Spleen (tissue), 11 donors: ENCODE results near the gene KLHL18. TPM values are rescaled to one million over a fixed set of nuclear protein-coding genes. Genes with fewer than 3 reads are reported as not detected.

Experiments used
- DNase-seq: peaks from one replicate; pipeline ENCODE4 v3.0.0-alpha.2; 2020
- H3K27ac ChIP-seq, 8 donors: fragments of 200-600 bp; sonication (generic) in 7 of 8; 1 replicate in 4 of 8; 2 replicates in 4 of 8; pipeline versions ENCODE4 v1.5.0 to v1.8.0; 2016 to 2021; ENCODE audit warnings: inconsistent platforms in 4 of 8, mild to moderate bottlenecking in 4 of 8, moderate library complexity in 1 of 8
- H3K27me3 ChIP-seq, 7 donors: fragments of 200-600 bp; sonication (generic) in 6 of 7; replicated peaks in 1 of 7; 1 replicate in 4 of 7; 2 replicates in 3 of 7; pipeline versions ENCODE4 v1.5.0 to v1.8.0; 2016 to 2021; ENCODE audit warnings: inconsistent platforms in 3 of 7, mild to moderate bottlenecking in 1 of 7
- H3K36me3 ChIP-seq, 6 donors: fragments of 200-600 bp; sonication (generic) in 5 of 6; 1 replicate in 4 of 6; 2 replicates in 2 of 6; pipeline versions ENCODE4 v1.5.0 to v1.8.0; 2016 to 2021; ENCODE audit warnings: inconsistent platforms in 2 of 6
- H3K4me1 ChIP-seq, 6 donors: fragments of 200-600 bp; sonication (generic) in 5 of 6; 1 replicate in 3 of 6; 2 replicates in 3 of 6; pipeline versions ENCODE4 v1.5.0 to v1.8.0; 2016 to 2021; ENCODE audit warnings: inconsistent platforms in 3 of 6
- H3K4me3 ChIP-seq, 8 donors: fragments of 200-600 bp; sonication (generic) in 7 of 8; 1 replicate in 4 of 8; 2 replicates in 4 of 8; pipeline versions ENCODE4 v1.5.0 to v1.8.0; 2016 to 2021; ENCODE audit warnings: inconsistent platforms in 4 of 8, mild to moderate bottlenecking in 4 of 8, moderate library complexity in 2 of 8
- H3K9me3 ChIP-seq, 8 donors: fragments of 200-600 bp; sonication (generic) in 7 of 8; 1 replicate in 4 of 8; 2 replicates in 4 of 8; pipeline versions ENCODE4 v1.5.0 to v1.8.0; 2016 to 2021; ENCODE audit warnings: inconsistent platforms in 4 of 8
- POLR2A ChIP-seq, 3 donors: fragments of 450-650 bp; IDR thresholded peaks; one replicate each; pipeline ENCODE4 v1.5.1; 2017; ENCODE audit warnings: antibody characterized with exemption in 3 of 3, mild to moderate bottlenecking in 1 of 3
- POLR2AphosphoS5 ChIP-seq, 3 donors: sonication (generic); formaldehyde crosslinking; IDR thresholded peaks; one replicate each; pipeline ENCODE4 v1.5.1; 2017; ENCODE audit warnings: antibody characterized with exemption in 3 of 3
- WGBS, 5 donors: extraction: QIAGEN DNeasy Blood & Tissue Kit in 3 of 5; methylation state at CpG; one replicate each; pipeline versions ENCODE4 v1.1.5 to v1.1.7; 2013 to 2018; 5-methylcytosine and 5-hydroxymethylcytosine counted together
- intact Hi-C: fragments of 100-400 bp; cut with DNase I; formaldehyde crosslinking; loops from one replicate; pipeline ENCODE4 v1.15.0; 2023; ENCODE audit warnings: low total_unique reads
- polyA plus RNA-seq, 3 donors: library from polyadenylated mRNA; stranded (reverse); fragments of 200-250 nt; gene quantifications; one replicate each; pipeline ENCODE4 v1.2.1, GENCODE V29; 2013
- total RNA-seq, 7 donors: library from RNA; depleted of rRNA in 3 of 7; stranded (reverse); fragments of >200 nt in 3 of 7; fragmentation: NEBNext Ultra II Directional in 4 of 7; extraction: Animal tissue kit (Norgen Biotek cat#: 25700) in 4 of 7; gene quantifications; one replicate each; pipeline versions ENCODE4 v1.1.0 to v1.2.1, GENCODE V29; 2016 to 2021
- TF ChIP-seq, protein P1 (sequence below), 11 experiments: fragments of 200-600 bp in 7 of 11; fragments of 450-650 bp in 4 of 11; sonication (generic) in 4 of 11; IDR thresholded peaks in 8 of 11; conservative IDR thresholded peaks in 3 of 11; 1 replicate in 7 of 11; 2 replicates in 4 of 11; pipeline versions ENCODE4 v1.4.0 to v1.8.0; 2016 to 2021; ENCODE audit warnings: antibody characterized with exemption in 11 of 11, inconsistent platforms in 4 of 11, mild to moderate bottlenecking in 1 of 11
- donor health status: healthy with polysubstance abuse.
- donor health status: DM: no; HTN: no; CAD: no; lungs with moderate emphysema.
- donor health status: DM: no; HTN: no; CAD: no.
- donor health status: Bipolar disorder and iron deficiency.
- donor health status: healthy.
- donor health status: DM: no; HTN: no; CAD: no.
- donor health status: DM: yes; HTN: yes; CAD: no.

Gene KLHL18
- total and polyA plus RNA-seq, 10 donors: 19.2 to 44.6 (median 29.7) TPM

DNA sequence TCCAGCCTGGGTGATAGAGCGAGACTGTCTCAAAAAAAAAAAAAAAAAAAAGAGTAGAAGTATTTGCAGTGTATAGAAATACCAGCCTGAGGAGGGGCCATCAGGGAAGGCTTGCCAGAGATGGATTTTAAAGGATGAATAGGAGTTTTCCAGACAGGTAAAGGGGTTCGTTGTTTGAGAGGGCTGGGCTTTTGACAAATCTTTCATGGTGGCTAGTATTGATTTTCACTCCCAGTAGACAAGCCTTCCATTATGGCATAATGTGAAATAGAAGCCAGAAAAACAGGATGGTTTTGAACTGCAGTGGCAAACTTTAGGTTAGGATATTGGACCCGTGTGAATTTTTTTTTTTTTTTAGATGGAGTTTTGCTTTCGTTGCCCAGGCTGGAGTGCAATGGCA, 101.7 kb downstream of the KLHL18 start:
- no peak for TF ChIP-seq POLR2A (IDR thresholded peaks at IDR 0.05)
- TF ChIP-seq POLR2AphosphoS5 (IDR thresholded peaks at IDR 0.05): no peak
- TF ChIP-seq, protein P1, sequence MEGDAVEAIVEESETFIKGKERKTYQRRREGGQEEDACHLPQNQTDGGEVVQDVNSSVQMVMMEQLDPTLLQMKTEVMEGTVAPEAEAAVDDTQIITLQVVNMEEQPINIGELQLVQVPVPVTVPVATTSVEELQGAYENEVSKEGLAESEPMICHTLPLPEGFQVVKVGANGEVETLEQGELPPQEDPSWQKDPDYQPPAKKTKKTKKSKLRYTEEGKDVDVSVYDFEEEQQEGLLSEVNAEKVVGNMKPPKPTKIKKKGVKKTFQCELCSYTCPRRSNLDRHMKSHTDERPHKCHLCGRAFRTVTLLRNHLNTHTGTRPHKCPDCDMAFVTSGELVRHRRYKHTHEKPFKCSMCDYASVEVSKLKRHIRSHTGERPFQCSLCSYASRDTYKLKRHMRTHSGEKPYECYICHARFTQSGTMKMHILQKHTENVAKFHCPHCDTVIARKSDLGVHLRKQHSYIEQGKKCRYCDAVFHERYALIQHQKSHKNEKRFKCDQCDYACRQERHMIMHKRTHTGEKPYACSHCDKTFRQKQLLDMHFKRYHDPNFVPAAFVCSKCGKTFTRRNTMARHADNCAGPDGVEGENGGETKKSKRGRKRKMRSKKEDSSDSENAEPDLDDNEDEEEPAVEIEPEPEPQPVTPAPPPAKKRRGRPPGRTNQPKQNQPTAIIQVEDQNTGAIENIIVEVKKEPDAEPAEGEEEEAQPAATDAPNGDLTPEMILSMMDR (IDR thresholded peaks at IDR 0.05 in 8 of 11, conservative IDR thresholded peaks at IDR 0.05 in 3 of 11): no peak
- H3K27me3 ChIP-seq: no peaks in the 10 kb centered on the region
- H3K4me3 ChIP-seq: no peak overlapping the region
- H3K27ac ChIP-seq: no peak overlapping the region
- 87 to 96% (median 90%) methylated on average over 4 of the region's 4 CpGs for WGBS, 5 donors
- no peak for DNase-seq
- no peaks in the 10 kb centered on the region for H3K9me3 ChIP-seq
- peaks cover 0 to 59% (median 4%) of the 10 kb centered on the region in 6 donors for H3K36me3 ChIP-seq
- intact Hi-C loops: no loop called here
- peaks cover 10 to 84% (median 44%) of the 10 kb centered on the region in 6 donors for H3K4me1 ChIP-seq

- no peak for TF ChIP-seq POLR2AphosphoS5 (IDR thresholded peaks at IDR 0.05)
- TF ChIP-seq, protein P1 (IDR thresholded peaks at IDR 0.05 in 8 of 11, conservative IDR thresholded peaks at IDR 0.05 in 3 of 11): no peak
- TF ChIP-seq POLR2A (IDR thresholded peaks at IDR 0.05): no peak
- 83 to 94% (median 89%) methylated on average over 4 of the region's 4 CpGs for WGBS, 5 donors
- Histone ChIP-seq H3K27ac (peak overlapping the region in 1 of 8 donors; percentile 10), H3K27me3 (no peaks in the 10 kb centered on the region), H3K36me3 (peaks cover 0 to 63% (median 4%) of the 10 kb centered on the region in 6 donors), H3K4me1 (peaks cover 6 to 81% (median 38%) of the 10 kb centered on the region in 6 donors), H3K4me3 (no peak overlapping the region), H3K9me3 (no peaks in the 10 kb centered on the region)
- DNase-seq: no peak
- intact Hi-C loops: no loop called here
Measured at GRCh38 chr3:47385007-47385406, 102.3 kb downstream of the KLHL18 start.

GRCh38 chr3:47385796-47386195, 103.1 kb downstream of the KLHL18 start:
- WGBS, 5 donors: 79 to 93% (median 82%) methylated on average over 2 of the region's 2 CpGs
- intact Hi-C loops: no loop called here
- H3K9me3 ChIP-seq: no peaks in the 10 kb centered on the region
- no peak overlapping the region for H3K4me3 ChIP-seq
- peak overlapping the region in 1 of 8 donors; percentile 10 for H3K27ac ChIP-seq
- no peaks in the 10 kb centered on the region for H3K27me3 ChIP-seq
- H3K36me3 ChIP-seq: peaks cover 0 to 71% (median 4%) of the 10 kb centered on the region in 6 donors
- peak; percentile 6 for DNase-seq
- peaks cover 6 to 79% (median 36%) of the 10 kb centered on the region in 6 donors for H3K4me1 ChIP-seq
- TF ChIP-seq, protein P1 (IDR thresholded peaks at IDR 0.05 in 8 of 11, conservative IDR thresholded peaks at IDR 0.05 in 3 of 11): no peak
- TF ChIP-seq POLR2AphosphoS5 (IDR thresholded peaks at IDR 0.05): no peak

- H3K4me1 ChIP-seq: peaks cover 6 to 68% (median 19%) of the 10 kb centered on the region in 6 donors
- H3K27me3 ChIP-seq: no peaks in the 10 kb centered on the region
- H3K36me3 ChIP-seq: peaks cover 0 to 69% (median 11%) of the 10 kb centered on the region in 6 donors
- no peak overlapping the region for H3K4me3 ChIP-seq
- no peak for DNase-seq
- no peak for TF ChIP-seq POLR2AphosphoS5 (IDR thresholded peaks at IDR 0.05)
- no peak for TF ChIP-seq POLR2A (IDR thresholded peaks at IDR 0.05)
- TF ChIP-seq, protein P1 (IDR thresholded peaks at IDR 0.05 in 8 of 11, conservative IDR thresholded peaks at IDR 0.05 in 3 of 11): no peak
- intact Hi-C loops: no loop called here
- H3K27ac ChIP-seq: no peak overlapping the region
- no peaks in the 10 kb centered on the region for H3K9me3 ChIP-seq
- WGBS, 5 donors: 89 to 97% (median 94%) methylated on average over 3 of the region's 3 CpGs
Measured at GRCh38 chr3:47392933-47393332, 110.2 kb downstream of the KLHL18 start.
